HG03135 (cell line): ENCODE results near the gene PTCD2.
A peak's percentile ranks its signal among the peaks of the same experiment; 100 is the strongest.
"Not testable (repeated sequence)": the region's sequence is repeated elsewhere in the genome, so short reads cannot be mapped to it uniquely, and the experiment has no call there.

ENCODE experiments used
- ATAC-seq: cut with Tn5 transposase; IDR thresholded peaks from one replicate; pipeline ENCODE4 v1.9.1; 2021; ENCODE audit warnings: mild to moderate bottlenecking, moderate library complexity; ENCODE audit not compliant: unreplicated experiment

The PTCD2 gene

DNA sequence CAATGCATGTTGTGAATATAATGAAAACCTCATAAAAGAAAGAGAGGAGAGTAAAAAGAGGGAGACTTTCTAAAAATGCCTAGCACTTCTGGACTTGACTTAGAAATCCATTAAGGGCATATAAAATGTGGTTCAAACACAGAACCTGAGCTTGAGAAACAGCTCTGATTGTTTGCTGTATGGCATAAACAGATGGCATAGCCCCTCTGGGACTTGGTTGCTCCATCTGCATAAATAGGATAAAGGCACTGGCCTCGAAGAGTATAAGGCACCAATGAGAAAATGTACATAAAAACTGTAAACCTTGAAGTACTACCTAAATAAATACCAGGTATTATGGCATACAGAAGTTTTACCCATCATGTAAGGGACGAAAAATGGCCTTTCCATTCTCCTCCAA lies 23.9 kb upstream of the PTCD2 start:
- no peak for ATAC-seq

DNA sequence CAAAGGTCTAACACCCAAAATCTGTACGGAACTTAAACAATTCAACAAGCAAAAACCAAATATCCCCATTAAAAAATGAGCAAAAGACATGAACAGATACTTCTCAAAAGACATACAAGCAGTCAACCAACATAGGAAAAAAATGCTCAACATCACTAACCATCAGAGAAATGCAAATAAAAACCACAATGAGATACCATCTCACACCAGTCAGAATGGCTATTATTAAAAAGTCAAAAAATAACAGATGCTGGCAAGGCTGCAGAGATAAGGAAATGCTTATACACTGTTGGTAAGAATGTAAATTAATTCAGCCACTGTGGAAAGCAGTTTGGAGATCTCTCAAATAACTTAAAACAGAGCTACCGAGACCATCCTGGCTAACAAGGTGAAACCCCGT lies 22.0 kb upstream of the PTCD2 start:
- not testable (repeated sequence) for ATAC-seq

DNA sequence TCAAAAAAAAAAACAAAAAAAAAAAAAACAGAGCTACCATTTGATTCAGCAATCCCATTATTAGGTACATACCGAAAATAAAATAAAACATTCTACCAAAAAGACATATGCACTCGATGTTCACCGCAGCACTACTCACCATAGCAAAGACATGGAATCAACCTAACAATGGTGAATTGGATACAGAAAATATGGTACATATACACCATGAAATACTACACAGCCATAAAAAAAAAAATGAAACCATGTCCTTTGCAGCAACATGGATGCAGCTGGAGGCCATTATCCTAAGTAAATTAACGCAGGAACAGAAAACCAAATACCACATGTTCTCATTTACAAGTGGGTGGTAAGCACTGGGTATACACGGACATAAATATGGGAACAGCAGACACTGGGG lies 21.5 kb upstream of the PTCD2 start:
- no peak for ATAC-seq

DNA sequence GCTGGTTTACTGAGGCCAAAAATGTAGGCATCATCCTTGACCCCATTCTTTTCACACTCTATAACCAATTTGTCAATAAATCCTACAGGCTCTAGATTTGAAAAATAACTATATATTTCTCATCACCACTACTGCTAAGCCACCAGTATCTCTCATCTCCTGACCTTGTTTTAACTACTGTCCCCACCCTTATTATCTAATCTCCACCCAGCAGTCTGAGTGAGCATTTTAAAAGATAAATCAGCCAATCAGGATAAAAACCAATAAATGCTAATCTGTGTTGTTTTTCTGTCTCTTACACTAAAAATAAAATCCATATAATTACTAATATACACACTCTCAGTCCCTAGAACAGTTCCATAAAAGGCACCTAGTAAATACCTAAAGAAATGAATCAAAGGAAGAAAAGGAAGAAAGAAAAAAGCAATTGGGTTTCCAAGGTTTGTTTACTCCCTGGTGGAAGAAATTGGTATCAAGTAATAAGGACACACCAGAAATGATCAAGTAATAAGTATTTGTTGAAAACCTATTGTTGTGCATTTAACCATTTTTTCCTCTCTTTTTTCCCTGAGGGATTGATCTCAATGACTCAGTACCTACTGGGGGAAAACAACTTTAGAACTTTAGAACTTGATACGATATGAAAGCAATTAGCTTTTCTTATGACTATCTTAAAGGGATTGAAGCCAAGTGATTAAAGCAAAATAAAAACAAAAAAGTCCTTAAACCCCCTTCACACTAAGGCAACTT lies 19.4 kb upstream of the PTCD2 start:
- no peak for ATAC-seq

DNA sequence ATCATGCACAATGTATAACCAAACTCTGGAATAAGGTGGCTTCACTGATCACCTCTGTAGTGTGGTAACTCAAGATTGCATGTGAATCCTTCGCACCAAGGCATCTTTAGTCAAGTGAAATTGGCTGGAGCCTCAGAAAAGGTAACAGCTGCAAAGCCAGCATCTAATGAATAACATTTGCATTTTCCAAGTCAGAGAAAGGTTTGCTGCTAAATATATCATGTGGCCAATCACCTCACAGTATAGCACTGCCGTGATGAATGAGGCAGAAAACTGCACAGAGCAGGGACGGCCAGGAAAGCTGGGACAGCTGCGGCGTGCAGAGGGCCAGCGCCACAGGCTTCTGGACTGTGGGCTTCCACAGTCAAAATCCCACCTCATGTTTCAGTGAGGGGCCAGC lies 18.6 kb upstream of the PTCD2 start:
- peak; percentile 58 for ATAC-seq

DNA sequence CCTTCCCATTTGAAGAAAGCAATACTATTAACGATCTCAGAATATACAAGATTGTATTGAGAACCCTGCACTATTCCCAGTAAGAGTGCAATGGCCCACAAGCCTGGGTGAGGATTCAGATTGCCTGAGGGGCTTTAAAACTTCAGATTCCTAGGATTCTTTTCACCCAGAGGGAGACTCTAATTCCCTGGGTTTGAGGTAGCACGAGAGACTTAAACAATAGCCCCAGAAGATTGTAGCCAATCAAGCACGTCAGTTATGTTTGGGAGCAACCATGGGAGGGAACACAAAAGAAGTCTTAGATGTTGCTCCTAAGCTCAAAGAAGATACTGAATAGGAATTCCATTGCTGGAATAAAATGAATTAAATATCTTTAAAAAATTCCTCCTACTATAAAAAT lies 18.0 kb upstream of the PTCD2 start:
- no peak for ATAC-seq

DNA sequence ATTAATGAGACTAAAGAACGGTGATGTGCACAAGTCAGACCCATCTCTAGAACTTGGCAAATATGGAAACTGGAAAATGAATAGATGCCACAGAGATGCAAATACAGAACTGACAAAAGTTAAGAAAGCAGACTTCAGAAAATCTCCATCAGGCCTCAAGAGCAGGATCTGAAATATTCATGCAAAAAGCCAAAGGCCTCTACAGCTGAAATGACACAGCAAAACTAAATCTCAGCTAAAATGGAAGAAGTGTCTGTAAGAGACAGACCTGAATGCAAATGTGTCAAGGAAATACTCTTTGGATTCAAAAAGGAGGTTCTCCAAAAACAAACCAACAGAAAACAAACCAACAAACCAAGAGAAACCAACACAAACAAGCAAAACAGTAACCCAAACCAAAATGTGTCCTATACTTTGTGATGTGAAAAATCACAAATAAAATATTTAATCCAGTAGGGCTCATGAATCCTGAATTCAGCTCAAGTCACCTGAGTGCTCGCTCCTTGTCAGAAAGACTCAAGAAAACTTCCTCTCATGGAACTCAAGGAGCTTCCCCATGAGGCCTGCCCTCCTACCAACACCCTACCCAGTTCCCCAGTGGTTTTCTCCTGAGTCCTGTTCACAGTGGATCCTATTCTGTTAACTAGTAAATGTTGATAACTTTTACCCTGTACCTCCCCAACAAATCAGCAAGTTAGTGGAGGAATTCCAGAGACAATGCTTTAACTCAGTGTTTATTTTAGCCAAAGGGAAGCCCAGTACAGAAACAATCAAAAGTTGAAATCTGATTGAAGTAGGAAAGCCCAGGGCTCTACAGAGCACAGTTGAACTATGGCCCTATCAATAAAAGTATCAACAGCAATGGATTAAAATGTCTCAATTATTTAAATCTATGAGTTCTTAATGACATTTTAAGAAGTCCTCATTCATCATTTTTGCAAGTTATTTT lies 14.7 kb upstream of the PTCD2 start:
- no peak for ATAC-seq

DNA sequence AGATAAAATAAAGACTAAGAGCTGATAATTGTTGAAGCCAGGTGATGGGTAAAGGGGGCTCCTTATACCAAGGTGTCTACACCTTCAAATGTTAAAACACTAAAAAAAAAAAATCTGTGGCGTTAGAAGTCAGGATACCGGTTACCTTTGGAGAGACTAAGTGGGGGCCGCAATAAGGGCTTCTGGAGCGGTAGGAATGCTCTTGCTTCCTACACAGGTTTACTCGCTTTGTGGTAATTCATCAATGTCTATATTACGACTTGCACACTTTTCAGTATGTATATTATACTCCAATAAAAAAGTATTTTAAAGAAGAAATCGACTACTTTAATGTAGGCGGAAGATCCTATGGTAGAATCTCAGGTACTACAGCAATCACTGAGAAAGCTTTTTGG lies 12.6 kb upstream of the PTCD2 start:
- ATAC-seq: no peak

DNA sequence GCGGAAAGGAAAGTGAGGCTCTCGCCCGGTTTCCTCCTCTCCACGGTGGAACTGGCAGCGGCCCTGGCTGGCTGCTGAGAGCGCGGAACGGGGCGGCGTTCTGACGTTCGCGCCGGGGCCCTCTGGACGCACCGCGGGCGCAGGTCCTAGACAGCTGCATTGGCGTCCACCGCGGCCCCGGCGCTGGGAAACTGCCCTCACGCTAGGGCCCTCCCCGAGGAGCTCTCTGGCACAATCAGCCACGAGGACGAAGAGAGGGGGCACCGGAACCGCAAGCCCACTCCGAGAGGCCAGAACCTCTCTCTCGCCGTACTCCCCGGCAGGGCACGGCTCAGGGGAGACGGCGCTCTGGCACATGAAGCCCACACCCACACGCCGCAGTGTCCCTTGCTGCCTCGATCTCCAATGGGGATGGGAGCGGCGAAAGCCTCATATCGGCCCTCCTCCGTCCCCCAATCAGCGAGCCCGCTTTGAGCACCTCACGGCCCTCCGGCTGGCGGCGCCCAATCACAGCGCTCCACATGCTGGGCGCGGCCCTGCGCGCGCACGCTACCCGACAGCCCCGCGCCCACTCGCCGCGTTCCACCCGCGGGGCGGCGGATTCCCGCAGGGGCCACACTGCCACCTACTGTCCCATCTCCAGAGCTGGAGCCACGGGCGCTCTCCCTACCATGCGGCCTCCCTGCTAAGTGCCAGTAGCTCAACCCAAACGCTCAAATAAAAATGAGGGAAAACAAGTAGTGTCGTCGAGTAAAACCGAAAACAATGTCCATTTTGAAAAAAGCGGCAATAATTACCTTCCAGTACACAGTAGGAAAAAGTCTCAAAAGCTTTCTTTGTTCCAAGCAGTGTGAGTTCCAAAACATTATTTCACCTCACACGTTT lies 12.0 kb upstream of the PTCD2 start:
- ATAC-seq: peak; percentile 95

DNA sequence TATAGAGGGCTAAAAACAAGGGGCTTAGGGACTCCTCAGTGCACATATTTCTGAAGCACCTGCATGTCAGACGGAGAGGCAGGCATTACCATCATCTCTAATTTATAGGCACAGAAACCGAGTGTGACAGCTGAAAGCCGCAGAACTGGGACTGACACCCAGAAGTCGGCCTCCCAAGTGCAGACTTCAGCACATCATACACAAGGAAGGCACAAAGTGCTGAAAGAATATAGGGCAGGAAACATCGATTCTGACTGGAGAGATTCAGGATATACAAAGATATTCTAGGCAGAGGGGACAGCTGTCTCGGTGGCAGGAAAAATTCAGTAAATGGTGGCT lies 11.4 kb upstream of the PTCD2 start:
- no peak for ATAC-seq

DNA sequence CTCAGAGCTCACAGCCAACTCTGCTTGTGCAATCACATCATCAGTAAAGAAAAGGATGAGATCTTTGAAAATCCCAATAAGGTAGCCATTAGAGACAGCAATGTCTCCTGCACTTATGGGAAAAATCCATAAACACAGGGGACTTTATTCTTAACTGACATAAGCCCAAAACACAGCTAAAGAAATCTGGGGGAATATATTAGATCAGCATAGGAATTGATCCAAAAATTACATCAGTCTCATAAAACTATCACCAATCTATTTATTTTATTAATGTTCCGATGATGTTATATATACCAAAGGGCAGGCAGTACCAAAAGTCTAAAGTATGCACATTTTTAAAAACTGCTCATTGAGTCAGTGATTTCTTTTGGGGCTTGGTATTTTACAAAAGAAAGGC lies 7.0 kb upstream of the PTCD2 start:
- no peak for ATAC-seq

DNA sequence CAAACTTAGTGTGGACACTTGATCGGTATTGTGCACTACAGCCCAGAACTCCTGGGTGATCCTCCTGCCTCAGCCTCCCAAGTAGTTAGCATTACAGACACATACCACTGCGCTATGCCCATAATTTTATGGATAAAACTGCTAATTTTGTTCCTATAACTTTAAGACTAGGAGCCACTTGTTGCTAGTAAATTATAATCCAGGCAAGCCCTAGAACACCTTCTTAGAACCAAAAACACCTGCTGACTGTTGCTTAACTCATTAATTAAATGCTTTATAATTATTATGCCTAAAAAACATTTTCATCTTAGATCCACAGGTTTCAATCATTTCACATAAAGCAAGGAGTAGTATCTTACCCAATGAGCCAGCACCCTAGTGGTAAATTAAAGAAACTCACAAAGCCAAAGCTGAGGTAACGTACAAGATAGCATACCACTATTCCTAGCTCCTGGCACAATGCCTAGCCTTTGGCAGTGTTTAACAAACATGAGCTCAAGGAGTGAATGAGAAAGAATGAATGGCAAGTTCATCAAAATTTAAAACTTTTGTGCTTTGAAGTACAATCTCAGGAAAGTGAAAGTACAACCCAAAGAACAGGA lies 5.5 kb upstream of the PTCD2 start:
- ATAC-seq: no peak

DNA sequence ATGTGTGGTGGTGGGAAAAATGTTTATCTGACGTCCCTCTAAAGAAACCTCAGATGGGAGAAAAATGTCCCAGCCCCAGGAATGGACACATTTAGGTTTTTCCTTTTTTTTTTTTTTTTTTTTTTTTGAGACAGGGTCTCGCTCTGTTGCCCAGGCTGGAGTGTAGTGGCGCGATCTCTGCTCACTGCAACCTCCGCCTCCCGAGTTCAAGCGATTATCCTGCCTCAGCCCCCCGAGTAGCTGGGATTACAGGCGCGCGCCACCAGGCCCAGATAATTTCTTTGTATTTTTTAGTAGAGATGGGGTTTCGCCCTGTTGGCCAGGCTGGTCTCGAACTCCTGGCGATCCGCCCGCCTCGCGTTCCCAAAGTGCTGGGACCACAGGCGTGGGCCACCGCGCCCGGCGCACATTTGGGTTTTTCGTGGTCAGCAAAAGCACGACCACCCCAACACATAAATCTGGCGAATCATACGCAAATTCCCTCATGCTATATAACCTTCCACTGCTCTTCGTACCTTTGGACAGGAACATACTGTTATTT lies 668 bp upstream of the PTCD2 start:
- ATAC-seq: not testable (repeated sequence)

DNA sequence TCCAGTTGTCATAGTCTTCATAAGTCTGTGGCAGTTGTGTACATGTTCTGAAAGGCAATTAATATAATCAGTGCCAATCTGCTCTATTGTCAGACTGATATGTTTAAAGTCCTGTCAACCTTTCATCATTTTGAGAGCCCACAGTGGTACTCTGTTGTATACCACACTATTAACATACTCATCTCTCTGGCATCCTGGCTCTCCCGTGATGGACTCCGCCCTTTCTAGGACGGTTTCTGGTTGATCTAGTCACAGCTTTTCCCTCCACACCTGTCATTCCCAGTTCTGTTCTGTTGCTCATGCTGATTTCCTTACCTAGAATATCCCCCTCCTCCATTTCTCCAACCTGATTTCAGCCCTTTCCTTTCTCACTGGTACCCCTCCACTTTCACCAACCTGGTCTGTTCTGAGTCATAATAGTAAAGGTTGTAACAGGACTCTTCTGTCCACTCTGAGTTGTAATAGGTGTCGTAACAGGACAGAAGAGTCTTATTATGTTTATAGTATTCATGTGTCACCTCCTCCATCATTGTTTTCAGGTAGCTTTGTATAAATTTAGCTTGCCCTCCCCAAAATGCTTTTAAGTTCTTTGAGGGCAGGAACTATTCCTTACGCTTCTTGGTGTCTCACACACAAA lies 4.1 kb downstream of the PTCD2 start:
- ATAC-seq: no peak

DNA sequence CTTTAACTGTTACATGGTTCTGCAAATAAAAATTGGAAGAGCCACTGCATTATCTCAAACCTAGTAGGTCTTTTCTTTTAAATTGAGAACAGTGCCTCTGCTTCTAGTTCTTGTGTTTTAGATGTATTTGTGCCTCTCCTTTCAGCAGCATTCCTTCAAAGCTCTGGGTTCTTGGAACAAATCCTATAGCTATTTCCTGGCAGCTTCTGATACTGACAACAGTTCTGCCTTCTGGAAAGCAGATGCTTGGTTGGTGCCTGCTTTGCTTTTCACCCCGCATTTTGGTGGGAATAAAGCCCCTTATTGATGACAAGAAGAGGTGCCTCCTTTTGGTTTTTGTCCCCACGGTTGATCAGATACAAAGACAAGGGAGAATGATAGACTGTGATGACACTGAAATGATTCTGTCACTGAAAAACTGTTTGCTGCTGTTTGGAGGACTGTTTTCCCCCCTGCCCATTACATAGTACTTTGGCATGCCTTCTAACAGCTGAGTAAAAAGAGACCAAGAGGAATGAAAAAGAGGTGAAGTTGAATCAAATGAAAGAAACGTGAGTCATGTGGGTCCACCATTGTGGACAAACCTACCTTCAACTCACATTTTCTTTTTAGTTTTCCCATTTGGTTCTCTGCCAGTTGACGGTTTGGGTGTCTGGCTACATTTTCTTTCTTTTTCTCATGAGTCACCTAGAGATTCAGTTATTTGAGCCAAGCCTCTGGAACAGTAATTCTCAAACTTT lies 5.6 kb downstream of the PTCD2 start:
- no peak for ATAC-seq

DNA sequence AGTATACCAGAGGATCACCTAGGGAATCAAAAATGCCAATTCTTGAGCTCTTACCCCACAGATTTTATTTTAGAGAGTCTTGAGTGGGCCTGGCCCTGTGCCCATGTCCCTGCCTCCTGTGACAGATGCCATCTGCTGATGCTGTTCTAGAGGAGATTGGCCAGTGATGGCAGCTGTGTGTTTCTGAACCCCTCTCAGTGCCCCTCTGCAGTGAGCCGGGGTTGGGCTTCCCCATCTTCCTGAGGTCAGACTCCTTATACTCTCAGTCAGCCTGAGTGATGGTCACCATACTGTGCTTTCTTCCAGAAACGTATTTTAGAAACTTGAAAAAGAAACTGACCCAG lies 6.1 kb downstream of the PTCD2 start:
- no peak for ATAC-seq

DNA sequence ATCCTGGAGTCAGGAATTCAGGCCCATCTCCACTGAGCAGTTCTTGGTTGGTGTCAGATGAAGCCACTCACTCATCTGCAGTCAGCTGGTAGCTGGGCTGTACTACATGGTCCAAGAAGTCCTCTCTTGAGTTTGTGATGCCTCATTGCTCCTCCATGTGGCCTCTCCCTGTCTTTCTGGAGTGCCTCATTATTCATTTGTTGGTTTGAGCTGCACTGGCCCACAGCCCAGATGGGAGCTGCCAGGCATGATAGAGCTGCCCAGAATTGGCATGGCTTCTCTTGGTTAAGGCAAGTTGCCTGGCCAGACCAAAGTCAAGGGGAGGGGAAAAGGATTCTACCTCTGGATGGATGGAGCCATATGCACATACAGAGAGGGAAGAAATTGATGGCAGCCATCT lies 8.0 kb downstream of the PTCD2 start:
- no peak for ATAC-seq

DNA sequence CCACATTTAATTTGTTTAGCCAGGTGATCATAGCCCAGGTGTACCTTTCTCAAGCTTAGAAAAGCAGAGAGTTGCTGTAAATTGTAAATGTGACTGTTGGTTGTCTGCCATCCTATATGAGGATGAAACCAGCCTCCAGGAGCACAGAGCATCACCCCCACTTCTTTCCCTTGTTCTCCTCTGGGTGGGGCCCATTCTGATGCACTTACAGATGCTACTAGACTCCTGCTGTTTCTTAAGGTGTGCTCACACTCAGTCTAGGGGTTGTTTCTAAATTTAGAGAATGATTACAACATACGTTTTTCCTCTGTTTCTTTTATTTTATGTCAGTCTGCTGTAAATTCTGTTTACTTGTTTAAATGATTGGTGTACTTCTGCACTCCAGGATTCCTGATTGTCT lies 10.5 kb downstream of the PTCD2 start:
- no peak for ATAC-seq

DNA sequence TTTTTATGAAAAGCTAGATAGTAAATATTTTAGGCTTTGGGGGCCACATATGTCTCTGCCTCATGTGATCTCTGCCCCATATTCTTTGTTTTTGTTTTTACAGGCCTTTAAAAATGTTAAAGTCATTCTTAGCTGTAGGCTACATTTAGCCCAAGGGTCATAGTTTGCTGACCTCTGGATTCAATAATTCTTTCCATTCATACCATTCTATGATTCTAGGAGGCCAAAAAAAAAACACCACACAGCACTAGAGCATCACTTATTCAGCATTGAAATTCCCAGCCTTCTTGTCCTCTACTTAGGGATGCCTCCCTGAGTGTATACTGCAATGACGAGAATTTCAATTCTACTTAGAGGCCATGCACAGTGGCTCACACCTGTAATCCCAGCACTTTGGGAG lies 17.0 kb downstream of the PTCD2 start:
- ATAC-seq: no peak
